GM21423 (cell line): Measurements from ENCODE around the gene CREBBP.
"Not testable (repeated sequence)": the region's sequence is repeated elsewhere in the genome, so short reads cannot be mapped to it uniquely, and the experiment has no call there.

Experiments used
- ATAC-seq: cut with Tn5 transposase; IDR thresholded peaks from one replicate; pipeline ENCODE4 v1.9.1; 2021; ENCODE audit warnings: mild to moderate bottlenecking, moderate library complexity; ENCODE audit not compliant: unreplicated experiment

The CREBBP gene

GRCh38 chr16:3880623-3881498 is at the start of gene CREBBP:
Gene CREBBP (minus strand): TSS chr16:3880713. CDS start chr16:3879916, 797 bp downstream.
- peak; percentile 74 for ATAC-seq

- not testable (repeated sequence) for ATAC-seq
Observed at GRCh38 chr16:3927147-3927546, 46.6 kb upstream of the CREBBP start.

- no peak for ATAC-seq
Observed at GRCh38 chr16:3924763-3925162, 44.2 kb upstream of the CREBBP start.

GRCh38 chr16:3922241-3922640 is 41.7 kb upstream of the CREBBP start:
- ATAC-seq: no peak

DNA sequence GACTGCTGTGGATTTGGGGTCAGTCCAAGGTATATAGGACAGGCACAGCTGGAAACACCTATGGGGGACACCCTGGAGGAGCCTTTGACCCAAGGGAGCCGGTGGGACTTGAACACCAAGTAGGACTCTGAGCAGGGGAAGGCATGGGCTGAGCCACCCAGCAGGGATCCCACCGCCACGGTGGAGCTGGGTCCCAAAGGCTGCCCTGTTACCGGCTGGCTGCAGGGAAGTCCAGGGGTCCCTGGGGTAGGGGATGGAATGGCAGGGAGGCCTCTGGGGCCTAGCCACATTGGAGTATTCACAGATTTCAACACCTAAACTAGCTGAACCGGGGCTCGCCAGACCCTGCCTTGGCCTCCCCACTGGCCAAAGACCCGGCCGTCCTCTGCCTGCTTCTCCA is 39.7 kb upstream of the CREBBP start:
- no peak for ATAC-seq

- ATAC-seq: no peak
Observed at GRCh38 chr16:3919413-3919812, 38.9 kb upstream of the CREBBP start.

GRCh38 chr16:3915426-3916260 is 35.1 kb upstream of the CREBBP start:
- ATAC-seq: no peak

DNA sequence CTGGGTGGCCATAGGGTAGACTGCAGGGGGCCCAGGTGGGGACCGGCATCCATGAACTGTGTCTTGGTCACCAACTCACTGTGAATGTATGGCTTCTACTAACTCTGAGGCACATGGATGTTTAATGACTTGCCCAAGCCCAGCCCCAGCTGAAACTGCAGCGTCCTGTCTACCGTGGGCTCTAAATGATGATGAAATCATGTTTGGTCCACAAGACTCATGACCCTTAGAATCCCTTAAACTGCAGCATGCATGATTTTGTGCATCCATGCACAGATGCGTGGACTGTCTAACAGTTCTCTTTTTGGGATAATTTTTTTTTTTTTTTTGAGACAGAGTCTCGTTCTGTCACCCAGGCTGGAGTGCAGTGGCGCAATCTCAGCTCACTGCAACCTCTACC is 32.4 kb upstream of the CREBBP start:
- no peak for ATAC-seq

DNA sequence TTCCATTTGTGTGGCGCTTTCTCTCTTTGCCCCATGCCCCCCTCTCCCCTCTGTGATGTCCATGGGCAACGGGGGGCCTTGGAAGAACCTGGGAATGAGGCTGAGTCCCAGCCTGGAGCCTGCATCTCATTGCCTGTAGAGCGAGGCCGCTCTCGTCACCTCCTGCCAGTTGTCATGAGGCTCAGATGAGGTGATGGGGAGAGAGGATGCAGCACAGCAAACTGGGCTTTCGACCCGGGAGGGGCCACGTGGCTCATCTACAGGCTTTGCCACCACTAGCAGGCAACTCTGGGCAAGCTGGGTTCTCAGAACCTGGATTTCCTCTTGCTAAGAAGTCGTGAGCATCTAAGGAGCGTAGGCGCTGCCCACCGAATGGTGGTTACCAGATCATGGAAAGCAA is 31.9 kb upstream of the CREBBP start:
- no peak for ATAC-seq

GRCh38 chr16:3911741-3912140 is 31.2 kb upstream of the CREBBP start:
- ATAC-seq: not testable (repeated sequence)

DNA sequence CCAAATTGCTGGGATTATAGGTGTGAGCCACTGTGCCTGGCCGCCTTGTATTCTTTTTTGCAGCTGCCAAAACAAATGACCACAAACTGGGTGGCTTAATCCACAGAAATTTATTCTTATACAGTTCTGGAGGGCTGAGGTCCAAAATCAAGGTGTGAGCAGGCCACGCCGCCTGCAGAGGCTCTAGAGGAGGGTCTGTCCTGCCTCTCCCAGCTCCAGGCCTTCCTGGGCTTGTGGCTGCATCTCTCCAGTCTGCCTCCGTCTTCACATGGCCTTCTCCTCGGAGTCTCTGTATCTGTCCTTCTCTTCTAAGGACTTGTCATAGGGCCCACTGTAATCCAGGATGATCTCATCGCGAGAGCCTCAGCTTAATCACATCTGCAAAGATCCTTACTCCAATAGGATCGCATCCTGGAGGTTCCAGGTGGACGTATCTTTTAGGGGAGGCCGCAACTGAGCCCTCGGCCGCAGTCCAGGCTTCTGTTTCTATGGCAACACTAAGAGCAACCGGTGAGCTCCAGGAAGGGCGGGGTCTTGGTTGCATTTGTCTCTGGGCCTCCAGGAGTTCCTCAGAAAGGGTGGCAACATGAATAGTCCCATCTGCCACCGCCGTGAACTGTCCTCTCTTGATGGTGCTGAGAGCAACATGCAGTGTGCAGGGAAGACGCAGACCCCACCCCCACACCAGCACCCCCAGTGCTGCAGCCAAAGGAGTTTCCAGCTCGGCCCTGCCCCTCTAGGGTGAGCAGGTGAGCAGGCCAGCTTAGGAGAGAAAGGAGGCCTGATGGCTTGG is 29.5 kb upstream of the CREBBP start:
- no peak for ATAC-seq

DNA sequence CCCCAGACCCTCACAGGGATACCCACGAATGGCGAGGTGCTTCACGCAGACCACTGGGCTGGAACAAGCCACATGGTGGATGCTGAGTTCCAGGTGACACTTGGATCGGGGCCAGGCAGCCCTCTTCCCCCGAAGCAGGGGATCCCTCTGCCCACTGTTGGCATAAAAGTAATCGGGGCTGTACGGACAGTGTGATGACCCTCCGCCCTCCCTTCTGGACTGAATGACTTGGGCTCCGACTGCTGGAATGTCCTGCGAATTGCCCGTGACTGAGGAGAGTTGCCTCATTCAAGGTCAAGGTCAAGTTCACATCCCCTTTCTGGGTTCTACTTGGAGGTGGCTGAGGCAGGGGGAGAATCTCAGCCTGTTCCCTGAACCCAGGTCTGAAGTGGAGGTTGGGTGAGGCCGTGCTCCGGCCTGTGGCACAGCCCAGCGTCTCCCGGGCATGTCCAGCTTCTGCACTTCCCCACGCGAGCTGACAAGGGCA is 28.5 kb upstream of the CREBBP start:
- no peak for ATAC-seq

- ATAC-seq: no peak
Observed at GRCh38 chr16:3907586-3907985, 27.1 kb upstream of the CREBBP start.

DNA sequence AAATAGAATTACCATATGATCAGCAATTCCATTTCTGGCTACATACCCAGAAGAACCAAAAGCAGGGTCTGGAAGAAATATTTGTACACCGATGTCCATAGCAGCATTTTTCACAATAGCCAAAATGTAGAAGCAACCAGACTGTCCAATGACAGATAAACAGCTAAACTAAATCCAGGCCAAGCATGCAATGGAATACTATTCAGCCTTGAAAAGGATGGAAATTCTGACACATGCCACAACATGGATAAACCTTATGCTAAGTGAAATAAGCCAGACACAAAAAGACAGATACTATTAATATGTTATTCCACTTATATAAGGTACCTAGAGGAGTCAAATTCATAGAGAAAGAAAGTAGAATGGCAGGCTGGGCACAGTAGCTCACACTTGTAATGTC is 25.9 kb upstream of the CREBBP start:
- ATAC-seq: no peak

DNA sequence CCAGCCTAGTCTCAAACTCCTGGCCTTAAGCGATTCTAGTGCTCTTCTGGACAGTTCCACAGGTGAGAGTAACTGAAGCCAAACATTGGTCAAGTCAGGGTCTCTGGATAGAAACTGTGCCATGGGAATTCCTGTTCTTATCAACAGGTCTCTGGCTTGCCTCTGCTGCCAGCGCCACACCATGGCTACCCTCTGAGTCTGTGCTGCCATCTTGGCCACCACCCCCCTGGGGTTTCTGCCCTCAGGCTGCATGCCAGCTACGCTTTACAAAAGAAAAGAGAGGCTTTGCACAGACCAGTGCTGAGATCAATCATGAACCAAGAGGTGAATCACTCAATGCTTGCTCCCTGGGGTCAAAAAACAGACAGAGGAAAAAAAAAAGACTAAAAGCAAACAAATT is 24.4 kb upstream of the CREBBP start:
- ATAC-seq: no peak

GRCh38 chr16:3890091-3890490 is 9.6 kb upstream of the CREBBP start:
- no peak for ATAC-seq

DNA sequence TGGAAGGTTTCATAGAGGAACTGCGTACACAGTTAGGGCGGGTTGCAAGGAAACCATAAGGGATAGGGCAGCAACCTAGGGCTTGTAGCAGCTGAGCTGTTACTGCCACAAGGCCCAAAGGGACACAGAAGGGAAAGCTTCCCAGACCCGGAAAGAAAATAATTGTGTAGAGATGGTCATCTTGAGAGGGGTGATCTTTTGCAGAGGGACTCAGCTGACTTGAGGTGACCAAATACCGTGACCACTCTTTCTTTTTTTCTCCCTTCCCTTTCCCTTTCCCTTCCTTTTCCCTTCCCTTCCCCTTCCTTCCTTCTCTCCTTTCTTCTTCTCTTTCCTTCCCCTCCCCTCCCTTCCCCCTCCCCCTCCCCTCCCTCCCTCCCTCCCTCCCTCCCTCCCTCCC is 8.5 kb upstream of the CREBBP start:
- no peak for ATAC-seq

DNA sequence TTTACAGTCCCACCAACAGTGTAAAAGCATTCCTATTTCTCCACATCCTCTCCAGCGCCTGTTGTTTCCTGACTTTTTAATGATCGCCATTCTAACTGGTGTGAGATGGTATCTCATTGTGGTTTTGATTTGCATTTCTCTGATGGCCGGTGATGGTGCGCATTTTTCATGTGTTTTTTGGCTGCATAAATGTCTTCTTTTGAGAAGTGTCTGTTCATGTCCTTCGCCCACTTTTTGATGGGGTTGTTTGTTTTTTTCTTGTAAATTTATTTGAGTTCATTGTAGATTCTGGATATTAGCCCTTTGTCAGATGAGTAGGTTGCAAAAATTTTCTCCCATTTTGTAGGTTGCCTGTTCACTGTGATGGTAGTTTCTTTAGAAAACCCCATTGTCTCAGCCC is 5.5 kb upstream of the CREBBP start:
- not testable (repeated sequence) for ATAC-seq

DNA sequence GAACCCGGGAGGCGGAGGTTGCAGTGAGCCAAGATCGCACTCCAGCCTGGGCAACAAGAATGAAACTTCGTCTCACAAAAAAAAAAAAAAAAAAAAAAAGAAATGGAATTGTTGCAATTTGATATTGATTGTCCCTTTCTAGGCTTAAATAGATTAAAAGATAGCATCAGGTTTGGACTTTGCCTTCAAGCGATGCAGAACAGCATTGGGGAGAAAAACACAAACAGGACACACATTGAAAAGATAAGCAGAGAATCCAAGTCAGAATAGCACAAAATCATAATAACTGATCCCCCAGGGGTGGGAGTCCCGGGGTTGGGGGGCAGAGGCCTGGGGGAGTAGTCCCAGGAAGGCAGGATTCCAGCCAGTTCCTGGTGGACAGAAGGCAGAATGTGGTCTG is 3.9 kb upstream of the CREBBP start:
- no peak for ATAC-seq

DNA sequence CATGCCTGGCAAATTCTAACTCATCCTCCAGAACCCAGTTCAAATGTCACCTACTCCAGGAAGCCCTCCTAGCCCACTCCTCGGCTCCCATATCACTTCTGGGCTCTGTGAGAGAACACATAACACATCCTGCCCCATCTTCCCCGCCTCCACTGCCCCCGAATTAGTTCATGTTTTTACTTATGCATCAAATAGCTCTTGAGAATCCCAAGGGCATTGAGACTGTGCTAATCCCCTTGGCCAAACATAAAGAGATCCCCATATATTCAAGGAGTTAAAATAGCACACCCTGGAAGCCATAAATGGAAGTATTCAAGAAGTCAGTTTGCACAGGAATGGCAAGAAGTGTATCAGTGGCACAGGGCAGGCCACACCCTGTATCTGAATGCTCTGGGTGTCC is 2.0 kb upstream of the CREBBP start:
- no peak for ATAC-seq

GRCh38 chr16:3881499-3881990 is 1.0 kb upstream of the CREBBP start:
- ATAC-seq: no peak
